Activated naive CD4-positive, alpha-beta T cell treated with anti-CD3 and anti-CD28 coated beads, Interleukin-2, amount 50 U/mL, for 72 hours (primary cell): ENCODE results near the gene JUNB. TPM values are rescaled to one million over a fixed set of nuclear protein-coding genes. Genes with fewer than 3 reads are reported as not detected.
"Not testable (repeated sequence)": the region's sequence is repeated elsewhere in the genome, so short reads cannot be mapped to it uniquely, and the experiment has no call there.

Source experiments
- ATAC-seq, 2 donors: fragments of 150-1000 bp; cut with Tn5 transposase; 2 replicates each; pipeline ENCODE4 v1.10.0; 2021; ENCODE audit warnings: mild to moderate bottlenecking in 2 of 2, moderate library complexity in 2 of 2
- DNase-seq, 2 donors: peaks; one replicate each; pipeline ENCODE4 v3.0.0; 2021 to 2022; ENCODE audit warnings: low spot score in 2 of 2
- H3K27ac Mint-ChIP-seq, 2 donors: one replicate each; pipeline ENCODE4 v1.8.0; 2022; ENCODE audit warnings: mild to moderate bottlenecking in 2 of 2, mixed read lengths in 2 of 2
- H3K36me3 Mint-ChIP-seq, 2 donors: one replicate each; pipeline ENCODE4 v1.8.0; 2022; ENCODE audit warnings: mixed read lengths in 2 of 2
- H3K9me3 Mint-ChIP-seq, 2 donors: one replicate each; pipeline ENCODE4 v1.8.0; 2022; ENCODE audit warnings: mixed read lengths in 2 of 2
- total RNA-seq, 2 donors: library from RNA; stranded (reverse); gene quantifications; one replicate each; pipeline ENCODE4 v1.2.3, GENCODE V29; 2022

The JUNB gene
- total RNA-seq, 2 donors from 2014 or later: 400 to 402 TPM

DNA sequence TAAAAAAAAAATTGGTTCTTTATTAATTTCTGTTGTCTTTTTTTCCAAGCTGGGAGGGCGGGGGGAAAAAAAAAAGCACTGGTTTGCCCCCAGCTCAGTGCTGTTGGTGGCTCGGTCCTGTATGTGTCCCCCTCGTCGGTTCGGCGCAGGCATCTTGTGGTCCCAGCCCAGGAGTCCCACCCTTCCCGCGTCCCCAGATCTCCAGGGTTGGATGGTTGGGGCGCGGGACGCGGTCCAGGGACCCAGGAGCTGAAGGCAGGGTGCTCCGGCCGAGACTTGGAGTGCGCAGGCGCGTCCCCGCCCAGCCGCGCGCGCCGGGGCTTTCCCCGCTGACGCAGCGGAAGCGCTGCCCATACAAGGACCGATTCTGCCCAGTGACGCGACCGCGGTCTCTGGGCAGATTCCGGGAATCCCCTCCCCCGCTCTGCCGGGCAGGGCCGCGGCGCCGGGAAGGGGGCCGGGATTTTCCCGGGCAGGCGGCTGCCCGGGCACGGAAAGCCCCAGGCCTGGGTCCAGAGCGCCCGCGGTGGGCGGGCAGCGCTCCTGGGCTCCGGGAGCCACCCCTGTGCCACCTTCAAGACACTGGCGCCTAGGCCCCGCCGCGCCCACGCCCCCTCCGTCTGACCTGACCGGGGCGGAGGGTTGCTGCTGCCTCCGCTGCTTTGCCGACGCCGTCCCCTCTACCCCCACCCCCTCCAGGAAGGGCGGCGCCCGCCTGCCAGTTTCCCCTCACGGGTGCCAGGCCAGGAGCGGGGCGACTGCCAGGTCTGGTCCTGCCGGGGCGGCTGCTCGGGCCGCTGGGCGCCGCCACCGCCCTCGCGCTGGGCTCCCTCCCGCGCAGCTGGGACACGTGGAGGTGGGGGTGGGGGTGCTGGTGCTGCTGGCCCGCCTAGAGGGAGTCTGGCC, 2.3 kb downstream of the JUNB start:
- peak; percentile 92 to 98 for DNase-seq
- peak; percentile 38 to 48 for ATAC-seq
- no peaks in the 10 kb centered on the region for H3K9me3 Mint-ChIP-seq
- H3K27ac Mint-ChIP-seq: peak overlapping the region; percentile 99 to 100
- peaks cover 21 to 22% of the 10 kb centered on the region in 2 donors for H3K36me3 Mint-ChIP-seq

GRCh38 chr19:12794196-12794941, 3.1 kb downstream of the JUNB start:
- no peak for DNase-seq
- H3K27ac Mint-ChIP-seq: peak overlapping the region; percentile 72 to 100
- no peaks in the 10 kb centered on the region for H3K9me3 Mint-ChIP-seq
- no peak for ATAC-seq
- H3K36me3 Mint-ChIP-seq: peaks cover 21 to 22% of the 10 kb centered on the region in 2 donors

GRCh38 chr19:12794971-12795381, 3.7 kb downstream of the JUNB start:
- Mint-ChIP-seq H3K36me3 (peaks cover 21 to 27% of the 10 kb centered on the region in 2 donors), H3K9me3 (no peaks in the 10 kb centered on the region), H3K27ac (peak overlapping the region; percentile 72 to 100)
- DNase-seq: no peak
- ATAC-seq: no peak

GRCh38 chr19:12796146-12797071, 5.1 kb downstream of the JUNB start:
- H3K27ac Mint-ChIP-seq: peak overlapping the region; percentile 72 to 100
- H3K36me3 Mint-ChIP-seq: peaks cover 18 to 30% of the 10 kb centered on the region in 2 donors
- DNase-seq (peak; percentile 78 to 79), ATAC-seq (peak; percentile 8 to 11)
- no peaks in the 10 kb centered on the region for H3K9me3 Mint-ChIP-seq

DNA sequence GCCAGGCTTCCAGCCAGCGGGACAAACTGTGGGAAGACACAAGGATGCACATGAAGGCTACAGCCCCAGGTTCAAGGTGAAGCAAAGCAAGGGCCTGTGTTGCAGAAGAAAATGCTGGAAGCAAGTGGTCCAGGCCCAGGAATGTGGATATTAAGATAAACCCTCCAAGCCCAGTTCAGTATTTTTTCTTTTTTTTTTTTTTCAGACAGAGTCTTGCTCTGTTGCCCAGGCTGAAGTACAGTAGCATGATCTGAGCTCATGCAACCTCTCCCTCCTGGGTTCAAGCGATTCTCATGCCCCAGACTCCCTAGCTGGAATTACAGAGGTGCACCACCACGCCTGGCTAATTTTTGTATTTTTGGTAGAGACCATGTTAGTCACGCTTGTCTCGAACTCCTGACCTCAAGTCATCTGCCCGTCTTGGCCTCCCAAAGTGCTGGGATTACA, 5.9 kb downstream of the JUNB start:
- no peak overlapping the region for H3K27ac Mint-ChIP-seq
- H3K36me3 Mint-ChIP-seq: peaks cover 14 to 30% of the 10 kb centered on the region in 2 donors
- no peak for ATAC-seq
- H3K9me3 Mint-ChIP-seq: no peaks in the 10 kb centered on the region
- DNase-seq: no peak

- H3K36me3 Mint-ChIP-seq: peaks cover 14 to 30% of the 10 kb centered on the region in 2 donors
- not testable (repeated sequence) for ATAC-seq, H3K27ac Mint-ChIP-seq, DNase-seq, H3K9me3 Mint-ChIP-seq
These were observed 6.3 kb downstream of the JUNB start for GRCh38 chr19:12797607-12798006.

GRCh38 chr19:12799742-12800465, 8.6 kb downstream of the JUNB start:
- no peak overlapping the region for H3K27ac Mint-ChIP-seq
- peaks cover 9 to 15% of the 10 kb centered on the region in 2 donors for H3K36me3 Mint-ChIP-seq
- DNase-seq (no peak), ATAC-seq (no peak)
- H3K9me3 Mint-ChIP-seq: no peaks in the 10 kb centered on the region

DNA sequence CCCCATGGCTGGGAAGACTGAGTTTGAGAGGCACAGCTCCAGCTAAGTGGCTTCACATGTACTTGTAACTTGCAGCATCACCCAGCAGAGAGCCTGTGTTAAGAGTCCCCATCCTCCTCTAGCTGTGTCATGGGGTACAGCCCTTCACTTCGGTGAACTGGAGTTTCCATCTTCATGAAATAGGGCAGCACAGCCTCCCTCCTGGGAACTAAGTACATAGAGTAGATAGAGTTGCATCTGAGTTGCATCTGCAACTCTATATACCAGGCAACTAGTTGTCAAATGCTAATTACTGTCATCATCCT, 9.1 kb downstream of the JUNB start:
- ATAC-seq: no peak
- DNase-seq: no peak

GRCh38 chr19:12800923-12801465, 9.7 kb downstream of the JUNB start:
- Mint-ChIP-seq H3K36me3 (peaks cover 9 to 15% of the 10 kb centered on the region in 2 donors), H3K27ac (peak overlapping the region; percentile 65 to 90), H3K9me3 (no peaks in the 10 kb centered on the region)
- DNase-seq (no peak), ATAC-seq (peak; percentile 16 to 49)

More for the DNA sequence above, 9.1 kb downstream of the JUNB start:
- Mint-ChIP-seq H3K27ac (peak overlapping the region in 1 of 2 donors; percentile 90), H3K36me3 (peaks cover 9 to 15% of the 10 kb centered on the region in 2 donors), H3K9me3 (no peaks in the 10 kb centered on the region)

- ATAC-seq (peak; percentile 72 to 75), DNase-seq (peak; percentile 86 to 87)
- Mint-ChIP-seq H3K36me3 (peaks cover 14 to 19% of the 10 kb centered on the region in 2 donors), H3K27ac (peak within 1 kb of the TSS; percentile 77 to 90), H3K9me3 (no peaks in the 10 kb centered on the region)
These were observed 10.4 kb downstream of the JUNB start, which contains the start of the genes PRDX2 and THSD8 for GRCh38 chr19:12801466-12802266. TSS of gene PRDX2 (minus strand) at chr19:12801800. CDS start at chr19:12801261, 539 bp downstream. TSS of gene THSD8 (plus strand) at chr19:12802069. CDS start at chr19:12802072, 3 bp downstream.

- no peak for DNase-seq
- H3K27ac Mint-ChIP-seq: peak overlapping the region in 1 of 2 donors; percentile 77
These were observed 11.2 kb downstream of the JUNB start for GRCh38 chr19:12802267-12803106.

GRCh38 chr19:12804051-12804450, 12.8 kb downstream of the JUNB start:
- no peak for DNase-seq
- Mint-ChIP-seq H3K36me3 (peaks cover 24 to 31% of the 10 kb centered on the region in 2 donors), H3K27ac (no peak overlapping the region), H3K9me3 (no peaks in the 10 kb centered on the region)
- ATAC-seq: no peak

More at GRCh38 chr19:12802267-12803106, 11.2 kb downstream of the JUNB start:
- peaks cover 18 to 25% of the 10 kb centered on the region in 2 donors for H3K36me3 Mint-ChIP-seq
- no peaks in the 10 kb centered on the region for H3K9me3 Mint-ChIP-seq
- ATAC-seq: no peak

- DNase-seq: peak; percentile 88 to 89
- Mint-ChIP-seq H3K9me3 (no peaks in the 10 kb centered on the region), H3K36me3 (peaks cover 15 to 21% of the 10 kb centered on the region in 2 donors), H3K27ac (peak within 1 kb of the TSS; percentile 91 to 95)
- peak; percentile 88 to 92 for ATAC-seq
These were observed 15.2 kb downstream of the JUNB start, which contains the start of gene RNASEH2A for GRCh38 chr19:12806242-12807081. TSS of gene RNASEH2A (plus strand) at chr19:12806584. CDS start at chr19:12806674, 90 bp downstream.
